GM12892 (cell line): ENCODE data around the gene AGPAT2.

Experiments used
- POLR2AphosphoS5 ChIP-seq: IDR thresholded peaks from 2 replicates; pipeline ENCODE4 v1.6.1; 2011; ENCODE audit warnings: low read depth, low read length, control low read depth
- TAF1 ChIP-seq: IDR thresholded peaks from 2 replicates; pipeline ENCODE4 v1.6.1; 2011; ENCODE audit warnings: low read depth, mild to moderate bottlenecking, control low read depth, low read length, borderline replicate concordance

DNA sequence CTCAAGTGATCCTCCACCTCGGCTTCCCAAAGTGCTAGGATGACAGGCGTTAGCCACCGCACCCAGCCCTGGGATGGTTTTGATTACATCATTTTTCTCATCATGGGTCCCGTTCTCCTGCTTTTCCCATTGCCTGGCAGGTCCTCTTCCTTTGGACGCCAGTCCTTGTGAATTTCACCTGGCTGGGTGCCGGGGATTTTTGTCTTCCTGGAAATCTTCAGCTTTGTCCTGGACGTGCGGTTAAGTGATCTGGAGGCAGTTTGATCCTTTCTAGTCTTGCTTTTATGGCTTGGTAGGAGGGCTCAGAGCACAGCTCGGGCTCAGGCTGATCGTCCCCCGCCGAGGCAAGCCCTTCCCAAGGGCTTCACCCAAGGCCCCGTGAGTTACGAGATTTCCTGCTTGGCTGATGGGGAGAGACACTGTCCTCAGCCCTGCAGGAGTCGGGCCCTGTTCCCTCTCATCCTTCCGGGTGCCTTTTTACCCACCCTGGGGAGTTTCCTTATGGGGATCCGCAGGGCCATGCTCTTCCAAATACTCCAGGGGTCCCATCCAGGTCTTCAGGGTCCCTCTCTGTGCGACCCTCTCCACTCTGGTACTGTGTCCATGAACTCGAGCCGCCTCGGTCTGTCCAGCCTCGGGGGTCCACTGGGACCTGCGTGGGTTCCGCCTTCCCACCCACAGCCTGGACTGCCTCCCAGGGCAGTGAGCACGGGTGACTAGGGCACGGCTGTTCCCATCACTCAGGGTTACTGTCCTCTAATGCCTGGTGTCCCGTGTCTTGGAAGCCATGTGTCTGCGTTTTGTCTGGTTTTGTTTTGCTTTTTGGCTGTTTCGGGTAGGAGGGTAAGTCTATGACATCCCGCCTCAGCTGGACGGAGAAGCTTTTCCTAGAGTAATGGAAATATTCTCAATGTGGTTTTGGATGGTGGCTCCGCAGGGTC is 46.8 kb downstream of the AGPAT2 start:
- no peak for TF ChIP-seq TAF1
- no peak for TF ChIP-seq POLR2AphosphoS5
